LHCN-M2 (cell line): ENCODE measurements around the gene CDH4. TPM values are rescaled to one million over a fixed set of nuclear protein-coding genes. Genes with fewer than 3 reads are reported as not detected.

Source experiments
- DNase-seq: peaks from one replicate; pipeline ENCODE4 v3.0.0-alpha.2; 2012; ENCODE audit warnings: low read depth
- total RNA-seq: library from RNA; depleted of rRNA; stranded (reverse); fragments of >200 nt; gene quantifications from 2 replicates; pipeline ENCODE4 v1.2.3, GENCODE V29; 2014

Gene CDH4
- total RNA-seq, 1 experiment from 2014 or later, result 0.98 TPM

GRCh38 chr20:61626412-61626811 lies 374.4 kb downstream of the CDH4 start:
- DNase-seq, result no peak

DNA sequence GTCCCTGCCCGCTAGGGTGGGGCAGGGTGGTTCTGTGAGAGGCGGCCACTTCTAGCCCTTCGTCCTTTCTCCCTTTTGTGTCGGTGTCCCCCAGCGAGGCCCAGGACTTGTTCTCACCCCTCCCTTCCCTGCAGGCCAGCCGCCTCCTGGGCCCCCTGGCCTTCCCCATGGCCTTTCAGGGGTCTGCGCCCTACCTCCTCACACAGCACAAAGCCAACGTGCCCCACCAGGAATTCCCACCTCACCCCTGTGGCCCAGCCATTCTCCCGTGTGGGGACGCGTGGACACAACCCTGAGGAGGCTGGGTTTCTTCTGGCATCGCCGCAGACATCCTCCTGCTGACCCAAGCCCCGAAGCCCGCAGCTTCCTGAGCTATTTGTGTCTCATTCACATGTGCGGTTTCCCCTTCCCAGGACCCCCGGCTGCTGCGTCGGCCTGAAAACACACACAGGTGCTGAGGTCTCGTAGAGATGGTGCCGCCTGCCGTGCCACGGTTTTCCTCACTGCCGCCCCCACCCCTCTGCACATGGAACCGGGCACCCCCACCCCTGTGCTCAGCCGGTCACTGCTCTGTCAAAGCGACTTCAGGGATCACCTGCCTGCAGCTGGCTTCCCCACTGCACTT lies 375.8 kb downstream of the CDH4 start:
- no peak for DNase-seq

DNA sequence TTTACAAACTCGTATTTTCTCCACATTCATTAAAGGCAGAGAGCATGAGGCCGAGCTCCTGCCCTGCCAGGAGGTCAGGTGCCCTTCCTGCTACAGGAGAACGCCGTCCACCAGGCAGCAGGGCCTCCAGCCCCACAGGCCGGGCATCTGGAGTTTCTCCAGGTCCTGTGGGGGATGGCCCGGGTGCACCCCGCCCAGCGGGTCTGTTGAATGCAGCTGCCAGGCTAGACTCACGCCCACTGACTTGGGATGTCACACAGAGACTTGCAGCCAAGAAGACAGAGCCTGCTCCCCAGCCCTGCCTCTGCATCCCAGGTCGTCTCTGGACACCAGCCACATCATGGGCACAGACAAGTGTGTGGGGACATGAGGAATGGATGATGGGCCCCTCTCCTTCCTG lies 376.4 kb downstream of the CDH4 start:
- DNase-seq, result no peak

DNA sequence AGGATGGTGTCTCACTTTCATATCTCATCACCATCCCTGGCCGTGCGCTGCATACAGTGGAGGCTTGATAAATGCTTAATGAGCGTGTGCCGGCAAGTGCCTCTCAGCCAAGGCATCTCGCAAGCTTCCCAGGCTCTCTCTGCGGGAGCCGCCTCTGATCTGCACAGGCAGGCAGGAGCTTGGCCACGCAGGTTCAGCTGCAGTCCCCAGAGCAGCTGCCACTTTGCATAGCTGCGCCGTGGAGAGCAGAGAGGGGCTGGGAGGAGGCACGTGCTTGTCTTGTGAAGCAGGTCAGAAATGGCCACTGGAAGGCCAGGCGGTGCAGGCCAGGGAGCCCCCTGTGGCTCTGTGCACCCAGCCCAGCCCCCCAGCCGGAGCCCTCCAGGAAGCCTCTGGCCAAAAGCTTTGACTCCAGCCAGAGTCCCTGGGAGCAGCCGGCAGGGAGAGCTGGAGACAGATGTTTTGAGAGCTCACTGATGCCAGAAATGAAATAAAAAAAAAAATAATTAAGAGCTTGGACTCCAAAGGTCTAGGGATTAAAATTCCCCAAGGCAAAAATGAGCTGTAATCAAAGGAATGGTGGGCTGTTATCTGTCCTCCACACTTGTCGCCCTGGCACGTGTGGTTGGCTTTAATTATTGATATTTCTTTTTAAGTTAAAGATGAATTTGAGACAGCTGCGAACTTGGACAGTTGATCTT lies 377.0 kb downstream of the CDH4 start:
- peak; percentile 3 for DNase-seq

GRCh38 chr20:61629602-61630390 lies 377.7 kb downstream of the CDH4 start:
- DNase-seq, result peak; percentile 6

- DNase-seq, result no peak
Measured at GRCh38 chr20:61630391-61630650, 378.3 kb downstream of the CDH4 start.

DNA sequence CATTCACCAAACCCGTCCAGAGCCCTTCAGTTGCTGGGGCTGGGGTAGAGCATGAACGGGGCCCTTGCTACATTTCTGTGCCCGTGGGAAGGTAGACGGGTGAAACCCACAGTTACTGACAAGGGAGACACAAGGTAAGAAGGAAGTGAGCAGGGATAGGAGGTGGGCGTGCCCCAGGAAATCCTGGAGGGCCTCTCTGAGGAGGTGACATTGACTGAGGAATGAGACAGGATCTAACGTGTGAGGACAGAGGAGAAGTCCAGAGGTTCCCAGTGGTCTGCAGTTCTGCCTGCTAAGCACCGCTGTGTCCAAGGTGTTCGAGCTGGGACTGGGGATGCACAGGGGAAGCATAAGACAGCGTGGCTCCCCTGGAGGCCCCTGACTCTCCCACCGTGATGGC lies 378.8 kb downstream of the CDH4 start:
- no peak for DNase-seq

DNA sequence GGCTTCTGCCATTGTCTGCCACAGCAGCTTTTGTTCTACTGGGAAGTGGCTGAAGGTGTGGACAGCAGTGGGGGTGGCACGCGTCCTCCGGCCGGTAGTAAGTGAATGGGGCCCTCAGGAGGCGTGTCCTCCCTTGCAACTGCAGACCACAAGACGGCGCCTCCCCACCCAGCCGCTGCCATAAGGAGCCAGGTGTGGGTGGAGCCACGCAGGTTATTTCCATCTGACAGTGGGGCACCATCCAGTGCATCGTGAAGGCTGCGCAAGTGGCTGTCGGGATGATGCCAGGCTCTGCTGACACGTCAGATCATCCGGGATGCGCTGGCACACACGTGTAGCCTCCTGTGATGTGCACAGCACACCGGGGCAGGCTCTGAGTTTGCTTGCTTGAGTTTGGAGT lies 379.7 kb downstream of the CDH4 start:
- no peak for DNase-seq

- no peak for DNase-seq
Measured at GRCh38 chr20:61633004-61633403, 380.9 kb downstream of the CDH4 start.

DNA sequence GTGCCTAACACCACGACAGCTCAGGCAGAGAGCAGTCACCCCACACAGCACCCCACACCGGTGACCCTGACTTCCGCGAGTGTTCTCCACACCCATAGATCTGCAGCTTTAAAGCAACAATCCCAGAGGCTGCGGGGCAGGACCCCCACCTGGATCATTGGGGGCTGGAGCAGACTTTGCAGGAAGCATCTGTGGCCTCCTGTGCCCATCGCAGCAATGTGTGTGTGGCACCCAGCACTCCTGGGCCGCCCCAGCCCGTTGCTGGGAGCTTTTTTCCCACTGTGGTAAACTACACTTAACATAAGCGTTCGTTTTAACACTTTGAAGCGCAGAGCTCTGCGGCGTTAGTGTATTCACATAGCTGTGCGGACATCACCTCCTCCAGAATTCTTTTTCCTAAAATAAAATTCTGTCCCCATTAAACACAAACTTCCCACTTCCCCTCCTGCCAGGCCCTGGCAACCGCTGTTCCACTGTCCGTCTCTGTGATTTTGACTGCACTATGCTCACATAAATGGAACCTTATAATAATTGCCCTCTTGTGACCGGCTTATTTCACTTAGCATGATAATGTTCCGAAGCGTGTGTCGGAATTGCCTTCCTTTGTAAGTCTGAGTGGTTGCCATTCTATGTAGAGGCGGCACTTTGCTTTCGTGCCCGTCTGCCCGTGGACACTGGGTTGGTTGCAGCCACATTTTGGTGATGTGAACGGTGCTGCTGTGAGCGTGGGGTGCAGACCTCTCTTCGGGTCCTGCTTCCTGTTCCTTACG lies 382.5 kb downstream of the CDH4 start:
- no peak for DNase-seq

- DNase-seq, result no peak
Measured at GRCh38 chr20:61635721-61636455, 383.8 kb downstream of the CDH4 start.

- no peak for DNase-seq
Measured at GRCh38 chr20:61636531-61637116, 384.6 kb downstream of the CDH4 start.

GRCh38 chr20:61638802-61639585 lies 386.9 kb downstream of the CDH4 start:
- no peak for DNase-seq

DNA sequence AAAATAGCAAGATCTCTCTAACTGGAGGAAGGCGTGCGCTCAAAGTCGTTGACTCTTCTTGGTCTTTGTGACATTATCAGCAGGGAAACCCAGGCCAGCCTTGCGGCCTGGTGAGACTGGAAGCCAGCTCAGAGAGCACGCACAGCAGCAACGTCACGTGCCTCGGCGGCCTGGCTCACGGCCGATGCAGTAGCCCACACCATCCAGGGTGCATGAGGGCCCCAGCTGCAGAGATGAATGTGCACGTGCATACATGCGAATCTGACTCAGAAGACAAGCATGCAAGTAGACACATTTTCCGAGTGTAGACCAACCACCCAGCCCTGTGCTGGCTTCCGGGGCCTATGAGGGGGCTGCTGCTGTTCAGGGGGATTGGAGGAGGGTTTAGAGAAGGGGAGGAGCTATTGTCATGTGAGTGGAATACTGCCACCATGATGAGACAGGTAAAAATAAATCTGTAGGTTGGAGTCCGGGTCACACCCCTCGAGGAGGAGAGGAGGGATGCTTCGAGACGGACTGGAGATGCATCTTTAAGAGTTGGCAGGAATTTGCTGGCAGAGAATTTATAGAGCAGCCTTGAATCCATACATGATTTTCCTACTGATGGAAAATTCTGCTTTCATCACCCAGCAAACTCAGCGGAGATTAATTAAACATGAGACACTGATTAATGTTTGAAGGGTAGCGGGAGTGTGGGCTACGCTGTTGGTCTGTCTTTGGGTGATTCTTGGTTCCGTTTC lies 388.2 kb downstream of the CDH4 start:
- no peak for DNase-seq

DNA sequence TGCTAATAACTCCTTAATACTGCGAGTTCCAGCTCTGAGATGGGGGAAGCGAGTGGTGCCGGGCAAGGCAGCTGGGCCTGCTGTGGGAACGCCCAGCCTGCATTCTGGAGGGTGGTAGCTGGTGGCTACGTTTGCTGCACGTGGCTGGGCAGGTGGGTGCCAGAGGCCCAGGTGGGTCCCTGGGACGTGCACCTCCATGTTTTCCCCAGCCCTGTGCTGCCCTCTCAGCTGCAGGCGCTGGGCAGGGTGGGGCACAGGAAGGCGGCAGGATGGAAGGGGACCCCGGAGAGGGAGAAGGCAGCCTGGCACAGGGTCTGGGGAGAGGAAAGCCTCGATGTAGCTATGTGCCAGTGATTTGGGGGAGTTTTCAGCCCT lies 388.8 kb downstream of the CDH4 start:
- DNase-seq, result no peak

- no peak for DNase-seq
Measured at GRCh38 chr20:61643656-61644377, 391.8 kb downstream of the CDH4 start.

DNA sequence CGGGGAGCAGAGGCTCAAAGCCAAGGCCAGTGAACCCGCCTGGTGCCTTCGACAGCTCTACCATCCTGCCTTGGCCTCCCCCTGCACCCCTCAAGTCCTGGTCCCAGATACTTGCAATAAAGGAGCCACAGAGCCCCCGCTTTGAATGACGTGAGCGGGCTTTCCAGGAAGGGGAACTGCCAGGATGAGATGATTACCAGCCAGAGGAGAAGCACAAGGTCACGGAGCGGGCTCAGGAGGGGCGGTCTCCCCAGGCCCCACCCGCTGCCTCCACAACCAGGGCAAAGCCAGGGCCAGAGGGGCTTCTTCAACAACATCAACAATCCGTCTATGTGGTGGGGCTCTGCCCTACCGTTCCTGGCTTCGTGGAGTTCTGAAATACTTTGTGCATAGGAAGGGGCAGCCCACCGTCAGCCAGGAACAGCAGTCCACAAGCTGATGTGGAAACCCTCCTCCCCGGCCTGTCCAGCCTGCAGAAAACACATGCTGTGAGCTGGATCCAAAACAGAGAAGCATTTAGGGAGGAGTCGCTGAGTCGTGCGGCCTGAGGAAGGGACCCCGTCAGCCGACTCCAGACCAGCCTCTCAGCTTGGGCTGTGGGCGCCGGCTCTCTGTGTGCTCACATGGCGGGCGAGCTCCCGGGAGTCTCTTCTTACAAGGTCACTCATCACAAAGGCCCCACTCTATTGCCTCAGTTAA lies 392.5 kb downstream of the CDH4 start:
- no peak for DNase-seq

GRCh38 chr20:61645732-61646131 lies 393.7 kb downstream of the CDH4 start:
- DNase-seq, result no peak
